HEK293T (cell line): ENCODE measurements around the gene TMPRSS9.

Source experiments
- CTCF ChIA-PET: fragments of 350-600 bp; formaldehyde crosslinking; extraction: SDS; loops from one replicate; lab custom pipeline; 2021; ENCODE audit warnings: antibody characterized with exemption, inconsistent platforms; lab: Yijun Ruan, JAX
- POLR2A ChIA-PET: fragments of 350-600 bp; formaldehyde crosslinking; extraction: SDS; loops from one replicate; lab custom pipeline; 2020; ENCODE audit warnings: antibody characterized with exemption, inconsistent platforms; lab: Yijun Ruan, JAX
- DNase-seq: peaks from one replicate; pipeline ENCODE4 v3.0.0; 2012; ENCODE audit warnings: mixed read lengths; ENCODE audit errors: extremely low spot score
- ARNT ChIP-seq: fragments of 450-650 bp; IDR thresholded peaks from 2 replicates; pipeline ENCODE4 v1.6.1; 2017; ENCODE audit warnings: mild to moderate bottlenecking
- BHLHE40 ChIP-seq: fragments of 450-650 bp; IDR thresholded peaks from 2 replicates; pipeline ENCODE4 v1.6.1; 2016; ENCODE audit warnings: mild to moderate bottlenecking, moderate library complexity, borderline replicate concordance
- CTBP1 ChIP-seq: fragments of 450-650 bp; IDR thresholded peaks from 2 replicates; pipeline ENCODE4 v1.6.1; 2016; ENCODE audit warnings: borderline replicate concordance
- ELF4 ChIP-seq: fragments of 450-650 bp; IDR thresholded peaks from 2 replicates; pipeline ENCODE4 v1.6.1; 2017; ENCODE audit warnings: antibody characterized with exemption
- FOXA1 ChIP-seq: fragments of 450-650 bp; IDR thresholded peaks from 2 replicates; pipeline ENCODE4 v1.6.1; 2016; ENCODE audit warnings: mild to moderate bottlenecking
- FOXK2 ChIP-seq: fragments of 450-650 bp; IDR thresholded peaks from 2 replicates; pipeline ENCODE4 v1.6.1; 2016; ENCODE audit warnings: mild to moderate bottlenecking
- FOXM1 ChIP-seq: fragments of 450-650 bp; IDR thresholded peaks from 2 replicates; pipeline ENCODE4 v1.6.1; 2017; ENCODE audit warnings: mild to moderate bottlenecking, borderline replicate concordance
- HDGF ChIP-seq: fragments of 450-650 bp; IDR thresholded peaks from 2 replicates; pipeline ENCODE4 v1.6.1; 2017; ENCODE audit warnings: antibody characterized with exemption, borderline replicate concordance
- L3MBTL2 ChIP-seq: fragments of 450-650 bp; conservative IDR thresholded peaks from 2 replicates; pipeline ENCODE4 v1.6.1; 2016; ENCODE audit warnings: mild to moderate bottlenecking
- LEF1 ChIP-seq: fragments of 450-650 bp; IDR thresholded peaks from 2 replicates; pipeline ENCODE4 v1.6.1; 2017; ENCODE audit warnings: mild to moderate bottlenecking, borderline replicate concordance
- NFRKB ChIP-seq: fragments of 450-650 bp; IDR thresholded peaks from 2 replicates; pipeline ENCODE4 v1.6.1; 2016; ENCODE audit warnings: mild to moderate bottlenecking, moderate library complexity
- SP1 ChIP-seq: fragments of 450-650 bp; IDR thresholded peaks from 2 replicates; pipeline ENCODE4 v1.6.1; 2017
- SUZ12 ChIP-seq: fragments of 450-650 bp; IDR thresholded peaks from 2 replicates; pipeline ENCODE4 v1.6.1; 2016; ENCODE audit warnings: mild to moderate bottlenecking
- TARDBP ChIP-seq: fragments of 450-650 bp; IDR thresholded peaks from 2 replicates; pipeline ENCODE4 v1.6.1; 2016
- ZNF384 ChIP-seq: fragments of 450-650 bp; IDR thresholded peaks from 2 replicates; pipeline ENCODE4 v1.6.1; 2016
- TF ChIP-seq, protein P1 (sequence below): fragments of 450-650 bp; IDR thresholded peaks from 2 replicates; pipeline ENCODE4 v1.6.1; 2016

Gene TMPRSS9

DNA sequence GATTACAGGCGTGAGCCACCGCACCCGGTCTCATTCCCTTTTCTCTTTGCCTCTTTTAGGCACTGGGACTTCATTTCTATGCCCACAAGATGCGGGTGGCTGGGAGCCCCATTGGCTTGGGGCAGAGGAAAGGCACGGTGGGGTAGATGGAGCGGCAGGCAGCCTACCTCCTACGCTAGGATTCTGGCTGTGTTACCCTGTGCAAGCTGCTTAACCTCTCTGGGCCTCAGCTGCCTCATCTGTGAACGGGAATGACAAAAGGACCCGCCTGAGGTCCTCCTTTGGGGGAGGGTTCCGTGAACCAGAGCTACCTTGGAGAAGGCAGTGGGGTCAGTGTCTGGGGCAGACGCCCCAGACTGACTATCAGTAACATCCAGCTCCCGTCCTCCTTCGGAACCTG, 42.8 kb upstream of the TMPRSS9 start:
- ChIA-PET POLR2A (interaction anchor here (2.2 kb wide), 1 partner anchor 10 kb away, joined by 7 read pairs; the partner anchor contains the start of gene LSM7), CTCF (interaction anchor here (0.6 kb wide), 1 partner anchor 165 kb away, joined by 3 read pairs; no protein-coding TSS in a partner anchor)
- TF ChIP-seq ZNF384 (no peak), ELF4 (no peak), FOXA1 (no peak), TARDBP (no peak), SUZ12 (no peak), ARNT (no peak), FOXK2 (no peak), L3MBTL2 (no peak), SP1 (no peak), BHLHE40 (no peak), HDGF (no peak), NFRKB (no peak), CTBP1 (no peak), FOXM1 (no peak), LEF1 (no peak)
- TF ChIP-seq, protein P1, sequence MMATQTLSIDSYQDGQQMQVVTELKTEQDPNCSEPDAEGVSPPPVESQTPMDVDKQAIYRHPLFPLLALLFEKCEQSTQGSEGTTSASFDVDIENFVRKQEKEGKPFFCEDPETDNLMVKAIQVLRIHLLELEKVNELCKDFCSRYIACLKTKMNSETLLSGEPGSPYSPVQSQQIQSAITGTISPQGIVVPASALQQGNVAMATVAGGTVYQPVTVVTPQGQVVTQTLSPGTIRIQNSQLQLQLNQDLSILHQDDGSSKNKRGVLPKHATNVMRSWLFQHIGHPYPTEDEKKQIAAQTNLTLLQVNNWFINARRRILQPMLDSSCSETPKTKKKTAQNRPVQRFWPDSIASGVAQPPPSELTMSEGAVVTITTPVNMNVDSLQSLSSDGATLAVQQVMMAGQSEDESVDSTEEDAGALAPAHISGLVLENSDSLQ: no peak
- DNase-seq: no peak

DNA sequence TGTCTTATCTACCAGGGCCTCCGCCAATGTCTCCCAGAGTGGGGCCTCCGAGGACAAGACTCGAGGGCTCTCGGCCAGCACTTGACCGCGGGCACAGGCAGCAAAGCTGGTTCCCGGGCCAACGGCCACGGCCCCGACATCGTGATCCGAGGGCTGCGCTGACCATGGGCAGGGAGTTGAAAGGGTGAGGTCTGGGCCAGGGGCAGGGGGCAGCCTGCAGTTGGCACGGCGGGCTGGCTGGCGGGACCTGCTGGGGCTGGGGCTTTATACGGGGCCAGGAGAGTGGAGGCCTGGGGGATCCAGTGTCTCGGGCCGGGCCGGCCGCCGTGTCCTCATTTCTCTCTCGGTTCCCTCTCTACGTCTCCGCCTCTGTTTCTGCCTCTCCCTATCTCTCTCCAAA, 42.3 kb upstream of the TMPRSS9 start:
- ChIA-PET CTCF (no interaction called here), POLR2A (interaction anchor here (2.2 kb wide), 1 partner anchor 10 kb away, joined by 7 read pairs; the partner anchor contains the start of gene LSM7)
- TF ChIP-seq BHLHE40 (no peak), NFRKB (no peak), TARDBP (no peak), ZNF384 (no peak)
- no peak for DNase-seq

DNA sequence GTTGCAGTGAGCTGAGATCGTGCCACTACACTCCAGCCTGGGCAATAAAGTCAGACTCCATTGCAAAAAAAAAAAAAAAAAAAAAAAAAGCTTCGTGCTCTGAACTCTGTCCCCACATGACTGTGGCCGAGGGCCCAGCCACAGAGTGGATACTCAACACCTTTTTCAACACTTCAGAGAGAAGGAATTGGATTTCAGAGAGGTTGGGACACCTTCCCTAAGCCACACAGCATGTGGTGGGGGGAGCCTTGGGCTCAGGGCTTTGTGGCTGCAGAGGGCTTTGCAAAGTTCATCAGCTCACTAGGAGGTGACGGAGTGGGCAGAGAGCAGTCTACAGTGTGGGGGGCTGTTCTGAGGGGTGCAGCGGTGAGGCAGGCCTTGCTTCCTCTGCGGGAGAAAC, 41.1 kb upstream of the TMPRSS9 start:
- CTCF ChIA-PET: interaction anchor here (1.4 kb wide), 1 partner anchor 44 kb away, joined by 3 read pairs; no protein-coding TSS in a partner anchor
- POLR2A ChIA-PET: interaction anchor here (2.1 kb wide), 1 partner anchor 9 kb away, joined by 11 read pairs; the partner anchor contains the start of genes LSM7 and SPPL2B
- no peak for DNase-seq

DNA sequence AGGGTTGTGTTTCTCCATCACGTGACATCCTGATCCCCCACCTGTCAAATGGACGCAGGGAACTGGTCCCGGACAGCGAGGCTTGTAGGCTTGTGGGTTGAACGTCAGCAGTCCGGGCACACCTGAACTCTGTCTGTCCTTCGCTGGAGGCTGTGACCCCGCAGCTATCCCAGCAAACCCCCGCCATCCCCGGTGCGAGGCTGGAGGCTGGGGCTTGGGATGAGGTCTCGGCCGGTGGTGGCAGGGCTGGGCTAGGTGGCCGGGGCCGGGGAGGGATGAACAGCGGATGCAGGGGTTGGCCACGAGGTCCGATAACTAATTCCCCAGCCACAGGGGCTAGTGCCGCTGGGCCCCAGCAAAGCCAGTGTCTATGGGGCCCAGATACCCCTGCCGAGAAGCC, 40.5 kb upstream of the TMPRSS9 start:
- no peak for DNase-seq
- POLR2A ChIA-PET: interaction anchor here (2.1 kb wide), 1 partner anchor 8 kb away, joined by 11 read pairs; the partner anchor contains the start of genes LSM7 and SPPL2B
- TF ChIP-seq ELF4: no peak
- TF ChIP-seq FOXM1: no peak
- no peak for TF ChIP-seq BHLHE40
- TF ChIP-seq NFRKB: no peak
- TF ChIP-seq ZNF384: no peak
- no peak for TF ChIP-seq ARNT
- no peak for TF ChIP-seq LEF1
- no peak for TF ChIP-seq CTBP1
- no peak for TF ChIP-seq L3MBTL2
- no peak for TF ChIP-seq SP1
- CTCF ChIA-PET: interaction anchor here (1.4 kb wide), 1 partner anchor 45 kb away, joined by 3 read pairs; no protein-coding TSS in a partner anchor

More for the DNA sequence above, 41.1 kb upstream of the TMPRSS9 start:
- TF ChIP-seq LEF1 (no peak), FOXA1 (no peak)

DNA sequence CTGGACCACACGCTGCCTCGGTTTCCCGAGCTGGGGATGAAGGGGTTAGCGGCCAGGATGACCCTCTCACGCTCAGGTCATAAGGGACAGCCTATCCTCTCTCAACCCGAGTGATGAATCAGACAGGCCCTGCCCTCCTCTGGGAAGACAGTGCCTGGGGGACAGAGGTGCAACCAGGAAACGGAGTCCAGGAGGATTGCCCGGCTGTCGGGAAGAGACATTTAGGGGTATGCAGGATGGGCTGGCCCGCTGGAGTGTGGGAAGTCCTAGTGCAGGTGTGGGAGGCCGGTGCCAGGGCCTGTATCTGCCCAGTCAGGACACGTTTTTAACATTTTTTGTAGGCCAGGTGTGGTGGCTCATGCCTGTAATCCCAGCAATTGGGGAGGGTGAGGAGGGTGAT, 40.0 kb upstream of the TMPRSS9 start:
- DNase-seq: no peak
- no peak for TF ChIP-seq ELF4
- CTCF ChIA-PET: no interaction called here
- POLR2A ChIA-PET: interaction anchor here (2.1 kb wide), 1 partner anchor 8 kb away, joined by 11 read pairs; the partner anchor contains the start of genes LSM7 and SPPL2B

DNA sequence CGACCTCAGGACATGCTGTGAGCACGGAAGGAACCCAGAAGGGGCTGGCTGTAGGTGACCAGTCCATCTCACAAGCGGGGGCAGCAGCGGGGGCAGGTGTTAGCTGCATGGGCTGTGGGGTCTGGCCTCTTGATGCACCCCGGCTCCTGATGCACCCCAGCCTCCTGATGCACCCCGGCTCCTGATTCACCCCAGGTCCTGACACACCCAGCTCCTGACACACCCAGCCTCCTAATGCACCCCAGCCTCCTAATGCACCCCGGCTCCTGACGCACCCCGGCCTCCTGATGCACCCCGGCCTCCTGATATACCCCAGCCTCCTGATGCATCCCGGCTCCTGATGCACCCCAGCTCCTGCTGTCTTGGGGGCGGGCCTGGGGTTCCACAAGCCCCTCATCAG, 39.1 kb upstream of the TMPRSS9 start:
- ChIA-PET POLR2A (interaction anchor here (0.6 kb wide), 1 partner anchor 417 kb away, joined by 3 read pairs; no protein-coding TSS in a partner anchor), CTCF (no interaction called here)
- no peak for DNase-seq
- TF ChIP-seq SP1 (no peak), ELF4 (no peak), HDGF (no peak), CTBP1 (no peak), NFRKB (no peak), BHLHE40 (no peak), ARNT (no peak), FOXM1 (no peak), FOXA1 (no peak), ZNF384 (no peak), LEF1 (no peak), L3MBTL2 (no peak), FOXK2 (no peak)
- TF ChIP-seq, protein P1: no peak

DNA sequence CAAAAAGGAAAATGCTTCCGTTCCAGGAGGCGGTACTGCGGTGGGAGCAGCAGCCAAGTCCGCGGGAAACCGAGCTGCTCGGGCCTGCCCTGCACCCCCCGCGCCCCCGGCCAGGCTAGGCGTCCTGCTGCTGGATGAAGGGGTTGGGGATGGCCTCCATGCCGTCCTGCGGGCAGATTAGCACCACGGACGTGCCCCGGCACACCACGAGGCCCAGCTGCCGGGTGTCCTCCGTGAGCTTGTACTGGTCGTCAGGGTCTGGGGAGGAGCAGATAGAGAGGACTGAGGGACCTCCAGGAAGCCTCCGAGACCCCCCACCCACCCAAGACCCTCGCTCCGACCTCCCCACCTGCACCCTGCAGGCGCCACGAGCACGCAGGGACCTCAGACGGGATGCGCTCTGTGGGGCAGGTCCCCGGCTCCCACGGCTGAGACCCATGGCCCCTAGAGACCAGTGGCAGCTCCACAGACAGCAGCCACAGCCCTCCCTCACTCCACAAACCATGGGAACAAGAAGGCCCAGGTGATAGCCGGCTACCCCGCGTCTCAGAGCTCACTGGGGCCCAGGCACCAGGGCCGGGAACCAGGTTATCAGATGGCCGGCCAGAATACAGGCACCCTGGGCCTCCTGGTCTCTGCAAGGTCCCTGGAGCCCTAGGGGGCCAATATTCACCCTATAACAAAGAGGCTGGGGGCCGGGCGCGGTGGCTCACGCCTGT, 38.3 kb upstream of the TMPRSS9 start:
- ChIA-PET CTCF (no interaction called here), POLR2A (interaction anchor here (0.6 to 1.4 kb wide), 2 partner anchors 154 to 874 kb away, joined by 3 read pairs; partner anchors contain the start of gene GADD45B)
- TF ChIP-seq SUZ12 (no peak), LEF1 (no peak), ZNF384 (no peak), FOXA1 (no peak), ARNT (no peak), FOXM1 (no peak), BHLHE40 (no peak), SP1 (no peak), TARDBP (no peak)
- TF ChIP-seq, protein P1: no peak

More for the DNA sequence above, 38.3 kb upstream of the TMPRSS9 start:
- DNase-seq: no peak
